MCF 10A (cell line): Measurements from ENCODE around the gene CAPG. TPM values are rescaled to one million over a fixed set of nuclear protein-coding genes. Genes with fewer than 3 reads are reported as not detected.

Source experiments
- BruUV-seq: library from RNA; stranded (reverse); fragments of 400-500 nt; replicated peaks from 2 replicates; lab custom pipeline; 2021; lab: Mats Ljungman, UMichigan
- CTCF ChIA-PET: fragments of 300-600 bp; sonication (Branson Sonifier 250); formaldehyde crosslinking; extraction: SDS; loops from one replicate; lab custom pipeline; 2021; ENCODE audit warnings: antibody characterized with exemption, inconsistent platforms; lab: Yijun Ruan, JAX
- POLR2A ChIA-PET: fragments of 300-600, 350-650 bp; sonication (Branson Sonifier 250); formaldehyde crosslinking; extraction: SDS; loops from one replicate; lab custom pipeline; 2020; ENCODE audit warnings: antibody characterized with exemption, inconsistent platforms; lab: Yijun Ruan, JAX
- DNase-seq: peaks from one replicate; pipeline ENCODE4 v3.0.0-alpha.2; 2018; ENCODE audit not compliant: unreplicated experiment
- H3K27ac Mint-ChIP-seq: one replicate; pipeline ENCODE4 v1.8.0; 2022; ENCODE audit warnings: mild to moderate bottlenecking, low read depth, mixed read lengths; ENCODE audit not compliant: unreplicated experiment
- H3K27me3 Mint-ChIP-seq: one replicate; pipeline ENCODE4 v1.8.0; 2022; ENCODE audit warnings: mixed read lengths; ENCODE audit not compliant: insufficient read depth, unreplicated experiment
- H3K36me3 Mint-ChIP-seq: one replicate; pipeline ENCODE4 v1.8.0; 2022; ENCODE audit warnings: mild to moderate bottlenecking, moderate library complexity, mixed read lengths; ENCODE audit not compliant: insufficient read depth, unreplicated experiment
- H3K4me1 Mint-ChIP-seq: one replicate; pipeline ENCODE4 v1.8.0; 2022; ENCODE audit warnings: mixed read lengths; ENCODE audit not compliant: insufficient read depth, unreplicated experiment
- H3K4me3 Mint-ChIP-seq: one replicate; pipeline ENCODE4 v1.8.0; 2022; ENCODE audit warnings: mild to moderate bottlenecking, moderate library complexity, mixed read lengths; ENCODE audit not compliant: unreplicated experiment
- H3K9me3 Mint-ChIP-seq: one replicate; pipeline ENCODE4 v1.8.0; 2022; ENCODE audit warnings: mixed read lengths; ENCODE audit not compliant: unreplicated experiment
- intact Hi-C: fragments of 100-400 bp; cut with micrococcal nuclease; formaldehyde crosslinking; loops from 2 replicates; pipeline ENCODE4 v1.14.1; 2022
- total RNA-seq: library from RNA; stranded (reverse); gene quantifications from 2 replicates; pipeline ENCODE4 v1.2.3, GENCODE V29; 2022
- TF ChIP-seq, protein P1 (sequence below): fragments of 200-600 bp; IDR thresholded peaks from one replicate; pipeline ENCODE4 v1.8.0; 2022; ENCODE audit warnings: antibody characterized with exemption, mild to moderate bottlenecking; ENCODE audit not compliant: unreplicated experiment

Gene CAPG
- total RNA-seq, 1 experiment from 2014 or later: 188 TPM

DNA sequence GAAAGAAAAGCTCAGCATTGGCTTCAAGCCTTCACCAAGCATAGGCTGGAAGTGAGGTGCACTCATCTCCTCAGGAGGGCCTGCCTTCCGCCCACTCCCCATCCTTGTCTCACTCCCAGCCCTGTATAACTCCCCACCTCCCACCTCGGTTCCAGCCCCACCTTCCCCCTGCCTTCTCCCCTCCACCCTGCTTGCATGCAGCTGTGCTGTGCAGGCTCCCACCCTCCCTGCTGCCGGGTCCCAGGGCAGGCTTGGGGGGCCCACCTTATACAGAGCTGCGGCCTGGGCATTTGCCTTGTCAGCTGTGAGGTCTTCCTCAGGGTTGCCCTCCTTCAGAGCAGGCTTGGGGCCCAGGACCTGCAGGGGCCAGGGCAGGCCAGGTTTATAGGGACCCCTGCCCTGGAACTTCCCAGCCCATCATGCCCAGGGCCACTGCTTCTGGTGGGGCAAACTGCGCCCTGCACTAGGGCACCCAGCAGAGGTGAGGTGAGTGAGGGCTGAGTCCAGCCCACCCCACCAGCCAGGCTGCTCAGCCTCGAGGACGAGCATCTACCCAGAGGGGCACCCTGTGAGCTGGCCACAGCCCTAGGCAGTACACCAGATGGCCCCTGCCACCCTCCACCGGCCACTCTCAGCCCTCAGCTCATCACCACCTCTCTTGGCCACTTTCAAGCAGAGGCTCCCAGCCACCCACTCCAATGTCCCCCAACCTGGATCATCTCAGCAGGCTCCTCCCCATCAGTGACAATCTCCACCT, 11.6 kb downstream of the CAPG start:
- BruUV-seq: no TSS peak
- Mint-ChIP-seq H3K4me3 (no peak overlapping the region), H3K9me3 (no peaks in the 10 kb centered on the region), H3K4me1 (peaks cover 6% of the 10 kb centered on the region), H3K36me3 (peaks cover 69% of the 10 kb centered on the region), H3K27ac (no peak overlapping the region), H3K27me3 (no peaks in the 10 kb centered on the region)
- POLR2A ChIA-PET: no interaction called here
- CTCF ChIA-PET: interaction anchor here (0.6 to 1.0 kb wide), 2 partner anchors 10 to 177 kb away, joined by 4 read pairs; no protein-coding TSS in a partner anchor
- no peak for DNase-seq
- TF ChIP-seq, protein P1, sequence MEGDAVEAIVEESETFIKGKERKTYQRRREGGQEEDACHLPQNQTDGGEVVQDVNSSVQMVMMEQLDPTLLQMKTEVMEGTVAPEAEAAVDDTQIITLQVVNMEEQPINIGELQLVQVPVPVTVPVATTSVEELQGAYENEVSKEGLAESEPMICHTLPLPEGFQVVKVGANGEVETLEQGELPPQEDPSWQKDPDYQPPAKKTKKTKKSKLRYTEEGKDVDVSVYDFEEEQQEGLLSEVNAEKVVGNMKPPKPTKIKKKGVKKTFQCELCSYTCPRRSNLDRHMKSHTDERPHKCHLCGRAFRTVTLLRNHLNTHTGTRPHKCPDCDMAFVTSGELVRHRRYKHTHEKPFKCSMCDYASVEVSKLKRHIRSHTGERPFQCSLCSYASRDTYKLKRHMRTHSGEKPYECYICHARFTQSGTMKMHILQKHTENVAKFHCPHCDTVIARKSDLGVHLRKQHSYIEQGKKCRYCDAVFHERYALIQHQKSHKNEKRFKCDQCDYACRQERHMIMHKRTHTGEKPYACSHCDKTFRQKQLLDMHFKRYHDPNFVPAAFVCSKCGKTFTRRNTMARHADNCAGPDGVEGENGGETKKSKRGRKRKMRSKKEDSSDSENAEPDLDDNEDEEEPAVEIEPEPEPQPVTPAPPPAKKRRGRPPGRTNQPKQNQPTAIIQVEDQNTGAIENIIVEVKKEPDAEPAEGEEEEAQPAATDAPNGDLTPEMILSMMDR: no peak
- intact Hi-C loops: no loop called here

DNA sequence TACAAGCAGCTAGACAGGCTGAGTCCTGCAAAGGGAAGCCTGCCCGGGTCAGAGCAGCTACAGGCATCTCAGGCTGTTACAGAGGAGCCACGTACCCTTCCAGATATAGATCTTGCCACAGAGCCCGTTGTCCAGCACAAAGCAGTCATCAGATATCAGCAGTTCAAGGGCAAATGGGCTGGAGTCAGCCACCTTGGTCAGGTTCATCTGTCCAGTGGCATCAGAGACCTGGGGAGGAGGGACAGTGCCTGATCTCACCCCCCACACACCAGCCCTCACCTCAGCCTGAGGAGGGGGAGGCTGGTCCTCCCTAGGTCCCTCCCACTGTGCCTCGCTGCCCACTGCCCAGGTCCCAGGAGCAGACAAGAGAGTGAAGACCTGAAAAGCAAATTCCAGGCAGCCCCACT, 12.2 kb downstream of the CAPG start:
- intact Hi-C loops: no loop called here
- POLR2A ChIA-PET: no interaction called here
- no peak for DNase-seq
- peaks cover 6% of the 10 kb centered on the region for H3K4me1 Mint-ChIP-seq
- no peaks in the 10 kb centered on the region for H3K9me3 Mint-ChIP-seq
- H3K27me3 Mint-ChIP-seq: no peaks in the 10 kb centered on the region
- CTCF ChIA-PET: interaction anchor here (0.6 to 1.0 kb wide), 2 partner anchors 10 to 177 kb away, joined by 4 read pairs; no protein-coding TSS in a partner anchor
- peaks cover 70% of the 10 kb centered on the region for H3K36me3 Mint-ChIP-seq
- H3K27ac Mint-ChIP-seq: no peak overlapping the region
- TF ChIP-seq, protein P1: no peak
- no peak overlapping the region for H3K4me3 Mint-ChIP-seq
- BruUV-seq: no TSS peak

DNA sequence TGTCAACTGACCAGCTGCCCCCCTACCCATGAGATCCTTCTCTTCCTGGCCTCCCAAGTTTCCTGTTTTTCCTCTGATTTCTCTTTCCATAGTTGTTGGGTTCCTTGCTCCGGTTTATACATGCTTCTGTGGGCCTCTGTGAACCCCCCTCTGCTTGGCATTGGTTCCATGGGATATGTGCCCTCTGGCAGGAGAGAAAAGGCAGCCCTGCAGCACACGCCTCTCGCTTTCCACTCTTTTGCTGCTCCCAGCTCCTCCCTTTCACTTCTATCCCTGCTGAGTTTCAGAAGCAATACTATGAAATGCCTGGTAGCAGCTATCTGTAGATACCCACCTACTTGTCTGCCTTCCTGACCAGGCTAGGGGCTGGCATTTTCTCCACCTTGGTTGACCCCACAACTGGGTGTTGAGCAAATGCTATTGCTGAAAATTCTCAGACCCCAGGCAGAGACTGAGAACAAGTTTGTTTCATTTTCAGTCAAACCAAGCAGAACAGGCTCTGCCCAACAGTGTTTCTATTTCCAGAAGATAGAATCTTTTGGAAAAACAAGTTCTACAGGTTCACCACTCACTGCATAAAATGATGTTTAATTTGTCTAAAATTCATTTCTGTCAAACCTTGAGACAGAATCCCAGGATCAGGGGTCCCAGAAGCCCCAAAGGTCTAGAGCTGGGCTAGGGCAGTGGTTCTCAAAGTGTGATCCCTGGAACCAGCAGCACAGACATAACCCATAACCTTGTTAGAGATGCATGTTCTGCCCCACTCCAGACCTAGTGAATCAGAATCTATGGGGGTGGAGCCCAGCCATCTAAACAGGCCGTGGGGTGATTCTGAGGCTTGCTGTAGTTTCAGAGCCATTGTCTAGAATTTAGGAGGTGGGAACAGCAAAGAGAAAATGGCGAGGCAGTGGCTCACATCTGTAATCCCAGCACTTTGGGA, 13.4 kb downstream of the CAPG start:
- DNase-seq: no peak
- Mint-ChIP-seq H3K4me3 (no peak overlapping the region), H3K27me3 (no peaks in the 10 kb centered on the region), H3K27ac (peak overlapping the region; percentile 37), H3K36me3 (peaks cover 62% of the 10 kb centered on the region), H3K9me3 (no peaks in the 10 kb centered on the region), H3K4me1 (peaks cover 6% of the 10 kb centered on the region)
- TF ChIP-seq, protein P1: no peak
- BruUV-seq: no TSS peak
- intact Hi-C loops: no loop called here
- CTCF ChIA-PET: no interaction called here
- POLR2A ChIA-PET: interaction anchor here (0.7 kb wide), 1 partner anchor 151 kb away, joined by 3 read pairs; no protein-coding TSS in a partner anchor
